ENCODE results near the gene THSD7A.

DNA sequence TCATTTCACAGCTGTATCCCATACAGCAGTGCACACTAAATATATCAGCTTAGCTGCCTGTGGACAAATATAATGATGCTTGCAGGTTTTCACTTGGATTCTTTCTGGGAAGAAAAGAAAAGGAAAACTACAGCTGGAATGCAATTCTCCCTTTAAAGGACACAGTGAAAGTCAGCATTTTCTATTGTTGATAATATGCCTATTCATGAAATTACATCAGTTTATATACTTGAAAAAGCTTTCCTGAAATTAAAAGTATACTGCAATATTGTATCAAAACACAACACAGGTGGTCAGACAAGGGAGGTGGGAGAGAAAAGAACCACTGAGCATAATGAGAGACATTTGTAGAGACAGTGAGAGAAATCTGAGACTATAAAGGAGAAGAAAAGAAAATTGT, 20.3 kb downstream of the THSD7A start:
- TF ChIP-seq ZZZ3 (IDR thresholded peaks at IDR 0.05; ENCODE audit: control insufficient read depth, insufficient read length, low read depth) (no peak), TAF1 (IDR thresholded peaks at IDR 0.05; ENCODE audit: borderline replicate concordance, low read depth, low read length) (no peak), MEF2B (IDR thresholded peaks at IDR 0.05; ENCODE audit: partially characterized antibody, poor library complexity, severe bottlenecking) (no peak), POLR2A (IDR thresholded peaks at IDR 0.05; ENCODE audit: low read depth, low read length) (no peak)
- TF ChIP-seq, protein P1, sequence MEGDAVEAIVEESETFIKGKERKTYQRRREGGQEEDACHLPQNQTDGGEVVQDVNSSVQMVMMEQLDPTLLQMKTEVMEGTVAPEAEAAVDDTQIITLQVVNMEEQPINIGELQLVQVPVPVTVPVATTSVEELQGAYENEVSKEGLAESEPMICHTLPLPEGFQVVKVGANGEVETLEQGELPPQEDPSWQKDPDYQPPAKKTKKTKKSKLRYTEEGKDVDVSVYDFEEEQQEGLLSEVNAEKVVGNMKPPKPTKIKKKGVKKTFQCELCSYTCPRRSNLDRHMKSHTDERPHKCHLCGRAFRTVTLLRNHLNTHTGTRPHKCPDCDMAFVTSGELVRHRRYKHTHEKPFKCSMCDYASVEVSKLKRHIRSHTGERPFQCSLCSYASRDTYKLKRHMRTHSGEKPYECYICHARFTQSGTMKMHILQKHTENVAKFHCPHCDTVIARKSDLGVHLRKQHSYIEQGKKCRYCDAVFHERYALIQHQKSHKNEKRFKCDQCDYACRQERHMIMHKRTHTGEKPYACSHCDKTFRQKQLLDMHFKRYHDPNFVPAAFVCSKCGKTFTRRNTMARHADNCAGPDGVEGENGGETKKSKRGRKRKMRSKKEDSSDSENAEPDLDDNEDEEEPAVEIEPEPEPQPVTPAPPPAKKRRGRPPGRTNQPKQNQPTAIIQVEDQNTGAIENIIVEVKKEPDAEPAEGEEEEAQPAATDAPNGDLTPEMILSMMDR (IDR thresholded peaks at IDR 0.05 in 2 of 3, conservative IDR thresholded peaks at IDR 0.05 in 1 of 3; ENCODE audit: control insufficient read depth in 2 of 3, extremely low read depth in 1 of 3, insufficient read depth in 1 of 3, low read depth in 3 of 3, low read length in 3 of 3): no peak
